Measurements from ENCODE around the gene APOO. TPM values are rescaled to one million over a fixed set of nuclear protein-coding genes. Genes with fewer than 3 reads are reported as not detected.

The APOO gene
- total RNA-seq, 4 donors from 2014 or later: 2.7 to 31.7 (median 13.9) TPM

- H3K4me3 ChIP-seq (ENCODE audit: low read depth, poor library complexity, severe bottlenecking): no peak overlapping the region
- DNase-seq (ENCODE audit: low spot score in 2 of 2): no peak
- TF ChIP-seq POLR2A (IDR thresholded peaks at IDR 0.05): no peak
- no peak for TF ChIP-seq CTCF (IDR thresholded peaks at IDR 0.05)
- intact Hi-C loops (cut with DNase I; ENCODE audit: low total_unique reads): no loop called here
- WGBS, 2 donors: 67 to 88% methylated on average over 1 of the region's 1 CpG
Measured at GRCh38 chrX:23919148-23919547, 11.4 kb upstream of the APOO start.

- intact Hi-C loops (cut with DNase I; ENCODE audit: low total_unique reads): no loop called here
- H3K4me3 ChIP-seq (ENCODE audit: low read depth, poor library complexity, severe bottlenecking): no peak overlapping the region
- WGBS, 2 donors: 69 to 79% methylated on average over 5 of the region's 5 CpGs
- no peak for TF ChIP-seq POLR2A (IDR thresholded peaks at IDR 0.05)
- no peak for TF ChIP-seq CTCF (IDR thresholded peaks at IDR 0.05)
- no peak for DNase-seq (ENCODE audit: low spot score in 2 of 2)
Measured at GRCh38 chrX:23911126-23911835, 3.5 kb upstream of the APOO start.

GRCh38 chrX:23908219-23909004, 674 bp upstream of the APOO start:
- WGBS, 2 donors: 39 to 43% methylated on average over 13 of the region's 13 CpGs

GRCh38 chrX:23907111-23907497, 634 bp downstream of the APOO start:
- intact Hi-C loops (cut with DNase I; ENCODE audit: low total_unique reads): loop anchor here (10.0 kb wide), 1 partner anchor 132 kb away; no protein-coding TSS in a partner anchor
- TF ChIP-seq CTCF (IDR thresholded peaks at IDR 0.05): no peak
- no peak for TF ChIP-seq POLR2A (IDR thresholded peaks at IDR 0.05)
- no peak for DNase-seq (ENCODE audit: low spot score in 2 of 2)

More at GRCh38 chrX:23908219-23909004, 674 bp upstream of the APOO start:
- intact Hi-C loops (cut with DNase I; ENCODE audit: low total_unique reads): loop anchor here (10.0 kb wide), 1 partner anchor 134 kb away; no protein-coding TSS in a partner anchor
- no peak overlapping the region for H3K4me3 ChIP-seq (ENCODE audit: low read depth, poor library complexity, severe bottlenecking)
- TF ChIP-seq POLR2A (IDR thresholded peaks at IDR 0.05) (no peak), CTCF (IDR thresholded peaks at IDR 0.05) (no peak)
- DNase-seq (ENCODE audit: low spot score in 2 of 2): no peak

GRCh38 chrX:23904096-23904495, 3.6 kb downstream of the APOO start:
- TF ChIP-seq CTCF (IDR thresholded peaks at IDR 0.05) (no peak), POLR2A (IDR thresholded peaks at IDR 0.05) (no peak)

More at GRCh38 chrX:23907111-23907497, 634 bp downstream of the APOO start:
- peak overlapping the region; percentile 45 for H3K4me3 ChIP-seq (ENCODE audit: low read depth, poor library complexity, severe bottlenecking)
- 3 to 30% methylated on average over 8 to 12 of the region's 12 CpGs for WGBS, 2 donors

More at GRCh38 chrX:23904096-23904495, 3.6 kb downstream of the APOO start:
- 50 to 51% methylated on average over 2 of the region's 2 CpGs for WGBS, 2 donors
- DNase-seq (ENCODE audit: low spot score in 2 of 2): no peak
- intact Hi-C loops (cut with DNase I; ENCODE audit: low total_unique reads): loop anchor here (5.0 to 10.0 kb wide), 2 partner anchors 129 to 212 kb away; no protein-coding TSS in a partner anchor
- no peak overlapping the region for H3K4me3 ChIP-seq (ENCODE audit: low read depth, poor library complexity, severe bottlenecking)
